ENCODE results near the gene GPATCH2.
"Not testable (repeated sequence)": the region's sequence is repeated elsewhere in the genome, so short reads cannot be mapped to it uniquely, and the experiment has no call there.

Gene GPATCH2

DNA sequence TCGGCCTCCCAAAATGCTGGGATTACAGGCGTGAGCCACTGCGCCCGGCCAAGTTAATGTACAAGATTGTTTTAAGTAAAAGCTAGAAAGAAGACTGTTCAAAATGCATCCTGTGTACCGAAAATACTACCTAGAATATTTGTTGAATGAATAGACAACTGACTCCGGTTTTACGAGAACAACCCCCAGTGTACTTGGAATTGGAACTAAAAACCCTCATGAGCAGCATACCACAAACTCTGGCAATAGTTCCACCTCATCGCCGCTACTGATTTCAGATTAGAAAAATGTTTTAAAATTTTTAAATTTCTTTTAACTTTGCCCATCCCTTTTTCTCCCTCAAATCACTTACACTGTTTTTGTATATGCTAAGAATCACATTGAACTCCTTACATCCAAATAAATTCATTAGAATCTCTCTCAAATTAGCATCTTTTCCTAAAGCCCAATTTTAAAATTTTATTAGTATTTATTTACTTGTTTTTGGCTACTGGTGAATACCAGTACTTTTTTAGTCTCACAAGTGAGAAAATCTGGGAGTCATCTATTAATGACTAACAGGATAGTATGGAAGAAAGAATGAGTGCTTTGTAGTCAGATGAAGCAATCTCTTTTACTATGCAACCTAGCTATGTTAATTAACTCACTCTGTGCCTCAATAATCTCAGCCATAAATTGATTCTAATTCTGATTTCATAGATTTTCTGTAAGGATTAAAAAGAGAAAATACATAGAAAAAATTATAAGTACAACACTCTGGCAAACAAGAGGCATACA lies 95.1 kb downstream of the GPATCH2 start:
- no peak for DNase-seq

GRCh38 chr1:217534566-217534965 lies 96.3 kb downstream of the GPATCH2 start:
- no peak for DNase-seq
- in situ Hi-C loops (cut with MboI; ENCODE audit: low pct_unique_long_range_greater_than_20kb, low sequenced_read_pairs): no loop called here

More for the DNA sequence above, 95.1 kb downstream of the GPATCH2 start:
- in situ Hi-C loops (cut with MboI; ENCODE audit: low pct_unique_long_range_greater_than_20kb, low sequenced_read_pairs): no loop called here

GRCh38 chr1:217528271-217528670 lies 102.6 kb downstream of the GPATCH2 start:
- no peak for DNase-seq
- in situ Hi-C loops (cut with MboI; ENCODE audit: low pct_unique_long_range_greater_than_20kb, low sequenced_read_pairs): no loop called here

DNA sequence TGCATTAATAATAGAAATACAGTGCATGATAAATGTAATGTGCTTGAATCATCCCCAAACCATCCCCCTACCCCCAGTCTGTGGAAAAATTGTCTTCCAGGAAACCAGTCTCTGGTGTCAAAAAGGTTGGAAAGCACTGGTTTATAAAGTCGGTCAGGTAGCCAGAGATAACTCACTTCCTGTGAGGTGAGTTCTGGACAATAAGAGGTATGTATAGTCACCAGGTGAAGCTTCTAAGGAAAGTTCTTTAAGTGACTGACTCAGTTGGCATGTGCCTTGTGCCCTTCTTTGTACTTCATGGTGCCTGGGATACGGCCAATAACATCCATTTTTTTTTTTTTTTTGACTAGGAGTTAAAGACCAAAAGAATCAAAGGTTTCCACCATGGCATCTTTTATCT lies 103.7 kb downstream of the GPATCH2 start:
- DNase-seq: no peak
- in situ Hi-C loops (cut with MboI; ENCODE audit: low pct_unique_long_range_greater_than_20kb, low sequenced_read_pairs): no loop called here

DNA sequence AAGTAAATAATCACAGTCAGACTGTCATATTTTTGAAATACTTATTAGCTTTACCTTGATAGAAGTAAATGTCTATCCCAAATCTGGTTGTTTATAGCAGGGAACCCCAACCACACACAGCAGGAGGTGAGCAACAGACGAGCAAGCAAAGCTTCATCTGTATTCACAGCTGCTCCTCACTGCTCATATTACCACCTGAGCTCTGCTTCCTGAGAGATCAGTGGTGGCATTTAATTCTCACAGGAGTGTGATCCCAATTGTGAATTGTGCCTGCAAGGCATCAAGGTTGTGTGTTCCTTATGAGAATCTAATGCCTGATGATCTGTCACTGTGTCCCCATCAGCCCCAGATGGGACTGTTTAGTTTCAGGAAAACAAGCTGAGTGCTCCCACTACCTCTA lies 104.3 kb downstream of the GPATCH2 start:
- DNase-seq: no peak
- in situ Hi-C loops (cut with MboI; ENCODE audit: low pct_unique_long_range_greater_than_20kb, low sequenced_read_pairs): no loop called here

- DNase-seq: no peak
- in situ Hi-C loops (cut with MboI; ENCODE audit: low pct_unique_long_range_greater_than_20kb, low sequenced_read_pairs): no loop called here
Measured at GRCh38 chr1:217525773-217526490, 105.0 kb downstream of the GPATCH2 start.

DNA sequence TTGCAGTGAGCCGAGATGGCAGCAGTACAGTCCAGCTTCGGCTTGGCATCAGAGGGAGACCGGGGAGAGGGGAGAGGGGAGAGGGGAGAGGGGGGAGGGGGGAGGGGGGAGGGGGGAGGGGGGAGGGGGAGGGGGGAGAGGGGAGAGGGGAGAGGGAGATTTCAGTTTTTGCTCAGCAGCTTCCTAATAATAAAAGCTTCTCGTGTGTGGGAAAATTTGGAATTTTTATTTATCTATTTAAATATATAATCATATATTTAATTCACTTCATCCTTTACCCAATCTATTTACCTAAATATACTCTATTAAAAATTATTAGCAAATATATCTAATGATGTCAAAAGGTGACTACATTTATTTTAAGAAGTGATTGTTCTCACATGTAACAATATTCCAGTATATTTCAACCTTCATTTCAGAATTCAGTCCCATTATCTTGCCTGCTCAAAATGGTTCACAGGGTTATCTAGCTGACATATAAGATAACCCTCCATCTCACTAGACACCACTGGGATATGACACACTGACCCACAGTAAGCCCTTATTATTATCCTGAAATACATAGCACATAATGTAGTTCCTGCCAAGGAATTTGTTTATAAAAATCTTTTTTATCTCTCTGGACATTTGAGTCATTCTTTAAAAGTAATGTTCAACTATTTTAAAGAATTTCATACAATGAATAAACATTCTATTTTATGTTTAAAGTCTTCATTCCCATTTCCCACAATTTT lies 105.9 kb downstream of the GPATCH2 start:
- in situ Hi-C loops (cut with MboI; ENCODE audit: low pct_unique_long_range_greater_than_20kb, low sequenced_read_pairs): no loop called here
- DNase-seq: no peak

GRCh38 chr1:217523921-217524320 lies 107.0 kb downstream of the GPATCH2 start:
- DNase-seq; in situ Hi-C loops (cut with MboI; ENCODE audit: low pct_unique_long_range_greater_than_20kb, low sequenced_read_pairs): not testable (repeated sequence)

DNA sequence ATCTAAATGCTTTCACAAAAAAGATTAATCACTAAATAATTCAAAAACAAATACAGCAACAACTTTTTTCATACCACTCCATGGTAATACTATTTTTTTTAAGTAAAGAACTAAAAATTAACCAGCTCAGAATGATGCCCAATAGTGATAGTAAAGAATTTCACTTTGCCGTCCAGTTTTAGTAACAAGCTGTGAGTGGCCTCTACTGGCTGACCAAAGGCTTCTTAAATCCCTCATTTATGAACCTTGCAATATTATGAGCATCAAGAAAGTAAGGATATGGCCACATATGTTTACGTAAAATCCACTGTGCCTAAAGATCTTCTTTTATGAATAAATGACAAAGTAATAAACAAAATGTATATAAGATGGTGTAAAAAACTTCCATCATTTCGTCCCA lies 108.6 kb downstream of the GPATCH2 start:
- no peak for DNase-seq
- in situ Hi-C loops (cut with MboI; ENCODE audit: low pct_unique_long_range_greater_than_20kb, low sequenced_read_pairs): no loop called here

DNA sequence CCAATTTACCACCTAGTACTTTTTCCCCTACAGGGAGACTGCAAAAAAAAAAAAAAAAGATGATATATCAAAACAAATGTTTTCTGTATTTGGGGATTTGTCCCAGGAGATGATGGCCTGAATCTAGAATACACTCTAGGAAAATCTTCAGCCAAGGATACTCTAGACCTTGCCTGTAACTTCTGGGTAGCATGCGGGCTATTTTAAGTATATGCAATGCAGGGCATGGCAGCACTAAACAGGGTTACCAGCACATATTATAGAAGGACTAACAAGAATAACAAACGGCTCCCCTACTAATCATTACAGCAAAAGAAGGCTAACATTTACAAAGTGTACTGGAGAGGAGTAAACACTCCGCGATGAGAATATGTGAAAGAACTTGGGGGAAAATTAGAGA lies 109.6 kb downstream of the GPATCH2 start:
- in situ Hi-C loops (cut with MboI; ENCODE audit: low pct_unique_long_range_greater_than_20kb, low sequenced_read_pairs): no loop called here
- DNase-seq: no peak

DNA sequence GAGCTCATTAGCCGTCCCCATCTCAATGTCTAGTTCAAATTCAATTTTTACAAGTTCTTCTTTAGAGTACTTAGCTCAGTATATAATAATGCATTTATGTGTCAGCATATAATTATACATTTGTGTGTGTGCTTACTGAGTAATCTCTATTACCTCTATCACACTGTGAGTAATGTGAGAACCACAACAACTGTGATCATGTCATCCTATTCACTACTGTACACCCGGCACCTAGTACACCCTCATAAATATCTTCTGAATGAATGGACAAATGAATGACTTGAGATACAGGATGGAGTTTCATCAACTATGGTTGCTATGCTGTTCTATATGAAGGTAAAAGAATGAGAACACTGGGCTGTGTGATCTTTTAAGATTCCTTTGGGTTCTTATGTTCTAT lies 124.0 kb downstream of the GPATCH2 start:
- DNase-seq: no peak
- in situ Hi-C loops (cut with MboI; ENCODE audit: low pct_unique_long_range_greater_than_20kb, low sequenced_read_pairs): no loop called here

DNA sequence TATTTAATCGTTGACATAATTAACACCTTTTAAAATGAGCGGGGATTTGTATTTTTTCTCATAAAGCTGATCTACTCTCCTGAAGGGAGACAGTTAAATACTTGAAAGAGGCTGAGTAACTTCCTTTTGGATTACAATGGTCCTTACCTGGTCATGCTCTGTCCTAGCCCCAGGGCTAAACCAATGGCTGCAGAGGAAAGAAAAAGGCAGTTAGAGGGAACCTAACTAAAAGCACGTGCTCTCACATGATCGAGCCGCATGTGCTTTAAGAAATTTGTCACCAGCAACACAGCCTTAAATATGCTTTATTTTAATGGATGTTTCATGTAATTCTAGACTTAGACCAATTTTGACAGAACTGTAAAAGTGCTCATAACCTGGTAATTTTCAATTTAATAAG lies 132.7 kb downstream of the GPATCH2 start:
- in situ Hi-C loops (cut with MboI; ENCODE audit: low pct_unique_long_range_greater_than_20kb, low sequenced_read_pairs): no loop called here
- DNase-seq: no peak

DNA sequence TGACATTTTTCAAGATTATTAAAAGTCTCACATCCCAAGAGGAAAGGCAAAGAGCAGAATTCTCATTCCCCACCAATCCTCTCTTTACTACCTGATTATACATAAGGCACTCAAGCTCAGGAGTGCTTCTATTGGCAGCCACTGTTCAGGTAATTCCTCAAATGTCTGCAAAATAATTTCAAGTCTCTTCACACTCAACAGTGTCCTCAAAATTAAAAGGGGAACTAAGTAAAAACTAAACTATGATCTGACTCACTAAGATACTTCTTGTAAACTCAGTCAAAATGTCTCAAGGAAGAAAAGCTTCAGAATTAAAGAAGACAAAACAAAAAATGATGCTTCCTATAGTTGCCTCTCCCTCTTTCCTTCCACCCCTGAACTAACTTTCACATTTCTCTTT lies 135.6 kb downstream of the GPATCH2 start:
- in situ Hi-C loops (cut with MboI; ENCODE audit: low pct_unique_long_range_greater_than_20kb, low sequenced_read_pairs): no loop called here
- no peak for DNase-seq

- DNase-seq: no peak
- in situ Hi-C loops (cut with MboI; ENCODE audit: low pct_unique_long_range_greater_than_20kb, low sequenced_read_pairs): no loop called here
Measured at GRCh38 chr1:217494767-217495166, 136.1 kb downstream of the GPATCH2 start.

- DNase-seq: no peak
- in situ Hi-C loops (cut with MboI; ENCODE audit: low pct_unique_long_range_greater_than_20kb, low sequenced_read_pairs): no loop called here
Measured at GRCh38 chr1:217493290-217493689, 137.6 kb downstream of the GPATCH2 start.

GRCh38 chr1:217484871-217485270 lies 146.0 kb downstream of the GPATCH2 start:
- no peak for DNase-seq
- in situ Hi-C loops (cut with MboI; ENCODE audit: low pct_unique_long_range_greater_than_20kb, low sequenced_read_pairs): no loop called here

GRCh38 chr1:217482356-217483102 lies 148.4 kb downstream of the GPATCH2 start:
- in situ Hi-C loops (cut with MboI; ENCODE audit: low pct_unique_long_range_greater_than_20kb, low sequenced_read_pairs): no loop called here
- DNase-seq: no peak

GRCh38 chr1:217478450-217478849 lies 152.4 kb downstream of the GPATCH2 start:
- in situ Hi-C loops (cut with MboI; ENCODE audit: low pct_unique_long_range_greater_than_20kb, low sequenced_read_pairs): no loop called here
- no peak for DNase-seq

DNA sequence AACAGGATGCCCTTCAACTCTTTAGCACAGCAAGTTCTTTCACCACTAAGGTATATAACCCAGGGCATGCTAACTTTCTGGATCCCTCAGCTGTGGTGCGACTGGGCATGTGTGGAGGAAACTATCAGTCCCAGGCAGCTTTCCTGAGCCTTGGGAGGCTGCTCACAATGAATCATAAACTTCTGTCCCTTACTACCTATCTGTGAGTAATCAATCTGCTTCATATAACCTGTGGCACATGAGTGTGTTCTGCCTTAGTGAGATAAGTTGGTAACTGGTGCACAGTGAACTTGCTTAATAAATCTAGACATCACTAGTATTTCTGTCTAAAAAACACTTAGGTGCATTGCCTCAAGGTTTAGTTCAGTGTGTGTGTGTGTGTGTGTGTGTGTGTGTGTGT lies 158.0 kb downstream of the GPATCH2 start:
- no peak for DNase-seq
- in situ Hi-C loops (cut with MboI; ENCODE audit: low pct_unique_long_range_greater_than_20kb, low sequenced_read_pairs): no loop called here
